Left renal cortex interstitium (tissue), 4 donors: Measurements from ENCODE around the gene HSPB8. TPM values are rescaled to one million over a fixed set of nuclear protein-coding genes. Genes with fewer than 3 reads are reported as not detected.
A peak's percentile ranks its signal among the peaks of the same experiment; 100 is the strongest.

Experiments
- DNase-seq, 4 donors: peaks; one replicate each; pipeline ENCODE4 v3.0.0-alpha.2; 2013; ENCODE audit warnings: low read depth in 4 of 4, low spot score in 2 of 4, missing footprints in 1 of 4
- polyA plus RNA-seq, 4 donors: library from polyadenylated mRNA; unstranded; fragments of 120-200 nt; gene quantifications; one replicate each; pipeline ENCODE4 v1.2.1, GENCODE V29; 2013; ENCODE audit not compliant: insufficient read length in 4 of 4

HSPB8 gene
- polyA plus RNA-seq, 4 donors = 6.1 to 8.9 (median 7.0) TPM

GRCh38 chr12:119168721-119169120, 10.0 kb upstream of the HSPB8 start:
- DNase-seq = no peak

GRCh38 chr12:119169150-119169549, 9.6 kb upstream of the HSPB8 start:
- no peak for DNase-seq

- no peak for DNase-seq
Measured at GRCh38 chr12:119171291-119171690, 7.4 kb upstream of the HSPB8 start.

GRCh38 chr12:119171691-119172425, 6.9 kb upstream of the HSPB8 start:
- no peak for DNase-seq

GRCh38 chr12:119175081-119175480, 3.6 kb upstream of the HSPB8 start:
- no peak for DNase-seq

GRCh38 chr12:119176267-119177055, 2.3 kb upstream of the HSPB8 start:
- DNase-seq = peak in 2 of 4 donors; percentile 18 to 28

GRCh38 chr12:119177056-119177325, 1.7 kb upstream of the HSPB8 start:
- DNase-seq = no peak

- DNase-seq = no peak
Measured at GRCh38 chr12:119177724-119178380, 879 bp upstream of the HSPB8 start.

- DNase-seq = no peak
Measured at GRCh38 chr12:119179335-119180021, 747 bp downstream of the HSPB8 start.

GRCh38 chr12:119180380-119181040, 1.8 kb downstream of the HSPB8 start:
- no peak for DNase-seq

GRCh38 chr12:119181202-119181601, 2.5 kb downstream of the HSPB8 start:
- DNase-seq = no peak

GRCh38 chr12:119181944-119182343, 3.2 kb downstream of the HSPB8 start:
- DNase-seq = no peak

- no peak for DNase-seq
Measured at GRCh38 chr12:119182701-119183493, 4.2 kb downstream of the HSPB8 start.

- no peak for DNase-seq
Measured at GRCh38 chr12:119183942-119184695, 5.4 kb downstream of the HSPB8 start.

GRCh38 chr12:119195256-119195655, 16.5 kb downstream of the HSPB8 start:
- DNase-seq = no peak

GRCh38 chr12:119198440-119198839, 19.7 kb downstream of the HSPB8 start:
- no peak for DNase-seq

GRCh38 chr12:119200601-119201000, 21.9 kb downstream of the HSPB8 start:
- no peak for DNase-seq

- DNase-seq = no peak
Measured at GRCh38 chr12:119201789-119202543, 23.2 kb downstream of the HSPB8 start.
